ENCODE results near the gene ADAD2. TPM values are rescaled to one million over a fixed set of nuclear protein-coding genes. Genes with fewer than 3 reads are reported as not detected.

Gene ADAD2
- total RNA-seq, 4 donors from 2014 or later, result not detected

GRCh38 chr16:84155771-84156170 lies 35.2 kb upstream of the ADAD2 start:
- no peaks in the 10 kb centered on the region for H3K4me1 ChIP-seq
- in situ Hi-C loops (cut with MboI; ENCODE audit: low sequenced_read_pairs in 4 of 4), result loop anchor here in 1 of 4 donors (25.0 kb wide), 1 partner anchor 193 kb away; the partner anchor contains the start of genes NECAB2 and OSGIN1

DNA sequence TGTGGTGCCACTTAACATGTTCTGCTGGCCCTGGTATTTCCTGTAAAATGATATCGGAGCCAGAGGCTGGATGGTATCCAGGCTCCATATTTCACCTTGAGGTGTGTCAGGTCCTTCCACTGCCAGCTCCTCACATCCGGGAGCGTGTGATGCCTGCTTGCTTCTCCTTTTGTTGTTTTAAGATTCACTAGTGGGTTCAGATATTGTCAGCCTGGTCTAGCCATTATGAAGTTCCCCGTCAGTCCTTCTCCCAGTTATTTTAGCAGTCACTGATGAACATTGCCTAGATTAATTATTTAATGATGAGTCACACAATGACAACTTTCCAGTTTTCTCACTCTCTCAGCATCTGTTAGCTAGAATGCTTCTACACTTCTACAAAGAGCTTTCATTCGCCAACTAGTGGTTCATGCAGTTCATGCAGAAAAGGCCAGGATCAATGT lies 34.6 kb upstream of the ADAD2 start:
- peaks cover 0 to 11% (median 3%) of the 10 kb centered on the region in 3 donors for H3K27me3 ChIP-seq
- H3K36me3 ChIP-seq, result no peaks in the 10 kb centered on the region
- intact Hi-C loops (cut with DNase I; ENCODE audit: low total_unique reads), result no loop called here
- in situ Hi-C loops (cut with MboI; ENCODE audit: low sequenced_read_pairs in 4 of 4), result loop anchor here in 1 of 4 donors (25.0 kb wide), 1 partner anchor 194 kb away; the partner anchor contains the start of genes NECAB2 and OSGIN1
- ATAC-seq (no peak), DNase-seq (no peak)
- TF ChIP-seq POLR2A (IDR thresholded peaks at IDR 0.05), result no peak
- TF ChIP-seq, protein P1, sequence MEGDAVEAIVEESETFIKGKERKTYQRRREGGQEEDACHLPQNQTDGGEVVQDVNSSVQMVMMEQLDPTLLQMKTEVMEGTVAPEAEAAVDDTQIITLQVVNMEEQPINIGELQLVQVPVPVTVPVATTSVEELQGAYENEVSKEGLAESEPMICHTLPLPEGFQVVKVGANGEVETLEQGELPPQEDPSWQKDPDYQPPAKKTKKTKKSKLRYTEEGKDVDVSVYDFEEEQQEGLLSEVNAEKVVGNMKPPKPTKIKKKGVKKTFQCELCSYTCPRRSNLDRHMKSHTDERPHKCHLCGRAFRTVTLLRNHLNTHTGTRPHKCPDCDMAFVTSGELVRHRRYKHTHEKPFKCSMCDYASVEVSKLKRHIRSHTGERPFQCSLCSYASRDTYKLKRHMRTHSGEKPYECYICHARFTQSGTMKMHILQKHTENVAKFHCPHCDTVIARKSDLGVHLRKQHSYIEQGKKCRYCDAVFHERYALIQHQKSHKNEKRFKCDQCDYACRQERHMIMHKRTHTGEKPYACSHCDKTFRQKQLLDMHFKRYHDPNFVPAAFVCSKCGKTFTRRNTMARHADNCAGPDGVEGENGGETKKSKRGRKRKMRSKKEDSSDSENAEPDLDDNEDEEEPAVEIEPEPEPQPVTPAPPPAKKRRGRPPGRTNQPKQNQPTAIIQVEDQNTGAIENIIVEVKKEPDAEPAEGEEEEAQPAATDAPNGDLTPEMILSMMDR (IDR thresholded peaks at IDR 0.05 in 4 of 5, conservative IDR thresholded peaks at IDR 0.05 in 1 of 5), result no peak
- H3K9me3 ChIP-seq, result no peaks in the 10 kb centered on the region
- no peak overlapping the region for H3K4me3 ChIP-seq
- H3K4me1 ChIP-seq, result no peaks in the 10 kb centered on the region
- no peak overlapping the region for H3K27ac ChIP-seq

More at GRCh38 chr16:84155771-84156170, 35.2 kb upstream of the ADAD2 start:
- Histone ChIP-seq H3K4me3 (no peak overlapping the region), H3K27me3 (peaks cover 0 to 11% (median 0%) of the 10 kb centered on the region in 3 donors), H3K27ac (no peak overlapping the region), H3K36me3 (no peaks in the 10 kb centered on the region), H3K9me3 (no peaks in the 10 kb centered on the region)
- ATAC-seq (no peak), DNase-seq (no peak)
- intact Hi-C loops (cut with DNase I; ENCODE audit: low total_unique reads), result no loop called here
- TF ChIP-seq, protein P1 (IDR thresholded peaks at IDR 0.05 in 4 of 5, conservative IDR thresholded peaks at IDR 0.05 in 1 of 5), result no peak
- TF ChIP-seq POLR2A (IDR thresholded peaks at IDR 0.05), result no peak

DNA sequence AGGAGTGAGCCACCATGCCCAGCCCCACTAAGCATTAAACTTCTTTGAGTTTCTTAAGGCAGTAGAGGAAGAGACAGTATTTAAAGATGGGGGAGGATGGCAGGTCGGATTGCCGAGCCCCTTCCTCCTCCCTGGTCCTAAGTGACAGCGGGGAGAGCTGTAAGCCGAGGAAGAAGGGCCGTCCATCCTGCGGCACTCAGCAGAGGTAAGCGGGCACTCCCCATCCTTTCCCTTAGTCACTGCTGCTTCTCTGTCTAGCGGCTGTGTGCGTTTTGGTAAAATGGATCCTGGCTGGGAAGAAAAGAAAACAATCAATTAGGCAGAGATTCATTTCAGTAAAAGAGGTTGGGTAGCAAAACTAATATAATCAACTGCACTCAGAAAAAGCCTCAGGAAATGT lies 31.9 kb upstream of the ADAD2 start:
- no peak for TF ChIP-seq POLR2A (IDR thresholded peaks at IDR 0.05)
- TF ChIP-seq, protein P1 (IDR thresholded peaks at IDR 0.05 in 4 of 5, conservative IDR thresholded peaks at IDR 0.05 in 1 of 5), result no peak
- intact Hi-C loops (cut with DNase I; ENCODE audit: low total_unique reads), result no loop called here
- no peak for ATAC-seq

DNA sequence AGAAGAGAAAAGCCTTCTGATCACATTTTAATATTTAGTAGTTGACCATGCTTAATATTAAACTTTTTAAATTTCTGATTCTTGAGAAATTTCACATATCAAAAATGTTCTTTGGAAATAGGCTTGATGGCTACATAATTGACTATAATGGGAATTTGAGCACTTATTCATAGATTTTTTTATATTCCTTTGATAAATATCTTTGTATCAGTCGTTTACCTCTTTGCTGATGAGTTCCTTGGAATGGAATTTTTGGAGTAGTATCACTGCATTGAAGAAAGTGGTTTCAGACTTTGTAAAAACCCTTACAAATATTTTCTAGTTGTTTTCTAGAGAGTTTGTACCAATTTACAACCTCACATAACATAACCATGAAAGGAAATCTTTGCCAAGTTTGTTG lies 31.2 kb upstream of the ADAD2 start:
- ATAC-seq, result no peak
- no peaks in the 10 kb centered on the region for H3K4me1 ChIP-seq
- no peak overlapping the region for H3K27ac ChIP-seq
- no peaks in the 10 kb centered on the region for H3K36me3 ChIP-seq
- TF ChIP-seq POLR2A (IDR thresholded peaks at IDR 0.05), result no peak
- TF ChIP-seq, protein P1 (IDR thresholded peaks at IDR 0.05 in 4 of 5, conservative IDR thresholded peaks at IDR 0.05 in 1 of 5), result no peak
- intact Hi-C loops (cut with DNase I; ENCODE audit: low total_unique reads) (no loop called here), in situ Hi-C loops (cut with MboI; ENCODE audit: low sequenced_read_pairs in 4 of 4) (loop anchor here in 1 of 4 donors (25.0 kb wide), 1 partner anchor 197 kb away; the partner anchor contains the start of genes NECAB2 and OSGIN1)
- no peak for DNase-seq
- H3K9me3 ChIP-seq, result no peaks in the 10 kb centered on the region
- H3K4me3 ChIP-seq, result no peak overlapping the region
- peaks cover 0 to 11% (median 3%) of the 10 kb centered on the region in 3 donors for H3K27me3 ChIP-seq

More for the DNA sequence above, 31.9 kb upstream of the ADAD2 start:
- H3K9me3 ChIP-seq, result no peaks in the 10 kb centered on the region
- no peaks in the 10 kb centered on the region for H3K4me1 ChIP-seq
- peaks cover 0 to 11% (median 3%) of the 10 kb centered on the region in 3 donors for H3K27me3 ChIP-seq
- H3K4me3 ChIP-seq, result no peak overlapping the region
- H3K27ac ChIP-seq, result no peak overlapping the region
- no peak for DNase-seq
- no peaks in the 10 kb centered on the region for H3K36me3 ChIP-seq
- in situ Hi-C loops (cut with MboI; ENCODE audit: low sequenced_read_pairs in 4 of 4), result loop anchor here in 1 of 4 donors (25.0 kb wide), 1 partner anchor 197 kb away; the partner anchor contains the start of genes NECAB2 and OSGIN1

All from gastrocnemius medialis (tissue), 4 donors.